ENCODE data around the gene CROCC2.

The CROCC2 gene

DNA sequence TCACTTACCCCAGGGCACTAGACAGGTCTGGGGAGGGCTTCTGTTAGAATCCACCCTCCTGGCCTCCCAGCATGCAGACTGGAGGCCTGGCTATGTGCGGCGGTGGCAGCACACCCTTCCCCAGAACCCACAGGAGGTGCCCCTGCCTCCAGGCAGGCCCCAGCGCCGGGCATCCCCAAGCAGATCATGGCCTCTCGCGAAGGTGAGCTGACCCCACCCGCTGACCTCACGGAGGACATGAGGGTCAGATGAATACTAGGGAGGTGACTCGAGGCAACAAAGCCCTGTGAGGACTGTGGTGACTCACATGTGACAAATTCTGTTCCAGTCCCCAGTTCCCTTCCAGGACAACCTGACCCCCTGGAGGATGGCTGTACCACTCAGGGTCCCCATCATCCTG lies 12.1 kb upstream of the CROCC2 start:
- Histone ChIP-seq H3K9me3 (ENCODE audit: severe bottlenecking) (no peaks in the 10 kb centered on the region), H3K4me3 (ENCODE audit: low read depth, low read length) (no peak overlapping the region), H3K27ac (no peak overlapping the region; the same call in 1 of the 2 replicates), H3K36me3 (no peaks in the 10 kb centered on the region), H3K27me3 (ENCODE audit: insufficient read depth, low read depth, severe bottlenecking) (no peaks in the 10 kb centered on the region)
- DNase-seq, result no peak
- no peak for TF ChIP-seq CTCF (IDR thresholded peaks at IDR 0.05; ENCODE audit: low read depth, low read length)

DNA sequence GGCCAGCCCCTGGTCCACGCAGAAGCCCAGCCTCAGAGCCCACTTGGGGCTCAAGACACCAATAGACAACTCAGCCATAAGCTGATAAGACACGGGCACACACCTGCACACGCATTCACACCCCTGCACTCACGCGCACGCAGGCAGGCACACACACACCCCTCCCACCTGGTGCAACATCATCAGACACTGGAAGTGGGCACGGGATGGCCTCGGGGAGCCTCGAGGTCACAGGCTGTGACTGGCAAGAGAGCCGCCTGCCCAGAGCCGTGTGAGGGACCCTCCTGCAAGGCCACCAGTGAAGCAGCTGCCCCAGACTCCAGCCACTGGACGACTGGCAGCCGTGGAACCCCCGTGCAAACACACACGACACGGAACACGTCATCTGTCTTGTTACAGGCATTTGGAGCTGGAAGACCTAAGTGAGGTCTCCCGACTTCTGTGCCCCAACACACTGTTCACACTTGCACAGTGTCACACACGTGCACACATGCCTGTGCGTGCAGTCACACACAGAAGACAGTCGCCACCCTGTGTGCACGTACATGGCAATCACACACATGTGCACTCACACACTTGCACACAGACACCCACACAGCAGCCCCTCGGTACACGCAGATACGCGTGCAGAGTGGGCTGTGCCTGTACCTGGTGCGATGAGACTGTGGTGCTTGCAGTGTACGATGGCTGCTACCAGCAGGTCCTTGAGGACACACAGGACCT lies 11.1 kb upstream of the CROCC2 start:
- DNase-seq, result no peak
- no peaks in the 10 kb centered on the region for H3K36me3 ChIP-seq
- no peaks in the 10 kb centered on the region for H3K27me3 ChIP-seq (ENCODE audit: insufficient read depth, low read depth, severe bottlenecking)
- H3K4me3 ChIP-seq (ENCODE audit: low read depth, low read length), result no peak overlapping the region
- no peaks in the 10 kb centered on the region for H3K9me3 ChIP-seq (ENCODE audit: severe bottlenecking)
- no peak for TF ChIP-seq CTCF (IDR thresholded peaks at IDR 0.05; ENCODE audit: low read depth, low read length)
- no peak overlapping the region for H3K27ac ChIP-seq

DNA sequence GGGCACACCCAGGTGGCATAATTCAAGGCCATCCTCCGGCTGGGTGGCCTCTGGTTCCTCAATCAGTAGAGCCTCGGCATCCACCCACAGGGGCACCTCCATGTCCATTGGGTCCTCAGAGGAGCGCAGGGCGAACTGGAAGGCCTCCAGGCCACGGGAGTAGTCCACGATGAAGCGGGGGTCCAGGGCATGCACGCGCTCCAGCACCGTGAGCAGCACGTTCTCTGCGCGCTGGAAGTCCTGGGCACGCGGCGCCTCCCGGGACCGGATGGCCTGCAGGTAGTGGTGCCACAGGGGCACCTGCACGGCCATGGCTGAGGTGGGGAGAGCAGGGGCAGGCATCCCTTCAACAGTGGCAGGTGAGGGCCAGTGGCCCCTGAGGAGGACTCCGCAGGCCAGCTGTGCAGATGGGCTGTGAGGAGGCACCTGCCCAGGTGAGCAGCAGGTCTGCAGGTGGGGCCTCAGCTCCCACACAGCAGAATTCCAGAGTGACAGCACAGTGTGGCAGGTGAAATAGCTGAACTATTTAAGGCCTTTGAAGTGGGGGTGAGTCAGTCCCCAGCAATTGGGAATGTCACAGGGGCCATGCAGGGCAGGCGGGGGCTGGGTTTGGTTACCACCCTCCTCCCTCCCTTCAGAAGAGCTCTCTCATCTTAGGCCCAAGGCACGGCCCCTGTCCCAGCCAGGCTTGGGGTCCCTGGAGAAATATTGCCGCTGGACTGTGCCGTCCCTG lies 10.3 kb upstream of the CROCC2 start, which contains the start of gene MAB21L4:
Gene MAB21L4 (minus strand): TSS at position 501 of the 733 bp plus-strand sequence. CDS start 159 bp downstream, at position 342.
- no peak for TF ChIP-seq CTCF (IDR thresholded peaks at IDR 0.05; ENCODE audit: low read depth, low read length)
- H3K27ac ChIP-seq, result no peak within 1 kb of the TSS
- no peak for DNase-seq
- no peaks in the 10 kb centered on the region for H3K36me3 ChIP-seq
- no peaks in the 10 kb centered on the region for H3K9me3 ChIP-seq (ENCODE audit: severe bottlenecking)
- H3K27me3 ChIP-seq (ENCODE audit: insufficient read depth, low read depth, severe bottlenecking), result no peaks in the 10 kb centered on the region
- H3K4me3 ChIP-seq (ENCODE audit: low read depth, low read length), result no peak within 1 kb of the TSS

DNA sequence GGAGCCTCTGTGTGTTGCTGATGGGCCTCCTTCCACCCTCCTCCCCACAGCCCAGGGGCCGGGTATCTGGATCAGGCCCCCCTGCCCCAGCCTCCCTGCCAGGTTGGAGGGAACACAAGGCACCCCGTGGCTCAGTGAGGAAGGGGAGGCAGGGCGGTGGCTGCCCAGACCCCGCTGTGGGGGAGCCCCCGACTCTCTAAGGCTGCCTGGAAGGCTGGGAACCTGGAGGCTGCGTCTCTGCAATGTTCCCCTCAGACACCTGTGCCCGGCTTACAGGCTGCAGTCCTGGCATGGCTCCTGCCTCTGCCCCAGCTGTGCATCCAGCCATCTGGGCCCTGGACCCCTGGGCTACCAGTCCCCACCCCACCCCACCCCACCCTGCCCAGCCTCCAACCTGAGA lies 9.7 kb upstream of the CROCC2 start:
- H3K4me3 ChIP-seq (ENCODE audit: low read depth, low read length), result no peak overlapping the region
- no peaks in the 10 kb centered on the region for H3K27me3 ChIP-seq (ENCODE audit: insufficient read depth, low read depth, severe bottlenecking)
- no peaks in the 10 kb centered on the region for H3K9me3 ChIP-seq (ENCODE audit: severe bottlenecking)
- no peak for DNase-seq
- H3K36me3 ChIP-seq, result no peaks in the 10 kb centered on the region
- no peak for TF ChIP-seq CTCF (IDR thresholded peaks at IDR 0.05; ENCODE audit: low read depth, low read length)
- no peak overlapping the region for H3K27ac ChIP-seq

- DNase-seq, result no peak
- H3K4me3 ChIP-seq (ENCODE audit: low read depth, low read length), result no peak overlapping the region
- H3K27me3 ChIP-seq (ENCODE audit: insufficient read depth, low read depth, severe bottlenecking), result no peaks in the 10 kb centered on the region
- H3K36me3 ChIP-seq, result no peaks in the 10 kb centered on the region
- no peak for TF ChIP-seq CTCF (IDR thresholded peaks at IDR 0.05; ENCODE audit: low read depth, low read length)
- no peaks in the 10 kb centered on the region for H3K9me3 ChIP-seq (ENCODE audit: severe bottlenecking)
- H3K27ac ChIP-seq, result no peak overlapping the region
Observed at GRCh38 chr2:240896871-240897692, 9.1 kb upstream of the CROCC2 start.

Data from WERI-Rb-1 (cell line).